ENCODE measurements around the gene SFPQ.

- TF ChIP-seq CTCF (IDR thresholded peaks at IDR 0.05): no peak
- no peak for TF ChIP-seq POLR2A (IDR thresholded peaks at IDR 0.05)
Measured at GRCh38 chr1:35229587-35230360, 36.8 kb upstream of the SFPQ start.
